Heart left ventricle (tissue), 13 donors: Measurements from ENCODE around the gene CARS2.

Source experiments
- CTCF ChIP-seq, 12 donors: fragments of 200-600 bp; sonication (generic) in 4 of 12; IDR thresholded peaks; one replicate each; pipeline versions ENCODE4 v1.5.0 to v1.8.0; 2018 to 2022; ENCODE audit warnings: antibody characterized with exemption in 12 of 12, mild to moderate bottlenecking in 5 of 12
- POLR2A ChIP-seq, 2 donors: fragments of 450-650 bp; IDR thresholded peaks; one replicate each; pipeline ENCODE4 v1.6.1; 2017; ENCODE audit warnings: antibody characterized with exemption in 2 of 2, mild to moderate bottlenecking in 2 of 2, moderate library complexity in 2 of 2
- donor health status: ischemic (EF 13 %, LVEDD 7.1; RV severe dilation, severe dysfunction).
- donor health status: DM: no; HTN: yes; CAD: no.
- donor health status: DM: no; HTN: no; CAD: no.
- donor health status: ischemic (EF 25% LVEDD 6.9; RV normal size, moderate dysfunction).
- donor health status: ischemic (EF 25% LVEDD 5.7; RV mildly dilated, moderate dysfunction).
- donor health status: ischemic (EF 35%, LVEDD 5.7; RV mildly dilated, moderate dysfunction).
- donor health status: nonischemic (EF 11% LVEDD 7.7; RV severe dilation, severe dysfunction).
- donor health status: DM: yes; HTN: yes; CAD: no.
- donor health status: PGD.
- donor health status: ischemic (EF 29% LVEDD 5.4; RV normal size, mild dysfunction).
- donor health status: nonischemic (EF 23%, LVEDD 6.1; RV moderate dilation, normal function).

GRCh38 chr13:110616103-110617101 lies 89.5 kb downstream of the CARS2 start:
- TF ChIP-seq CTCF (IDR thresholded peaks at IDR 0.05) (peak in 1 of 12 donors; percentile 13), POLR2A (IDR thresholded peaks at IDR 0.05) (no peak)
